GM21737 (cell line): Measurements from ENCODE around the gene MRGPRD.
"Not testable (repeated sequence)": the region's sequence is repeated elsewhere in the genome, so short reads cannot be mapped to it uniquely, and the experiment has no call there.

ENCODE experiments used
- ATAC-seq: cut with Tn5 transposase; IDR thresholded peaks from one replicate; pipeline ENCODE4 v1.9.1; 2021; ENCODE audit warnings: mild to moderate bottlenecking, moderate library complexity; ENCODE audit not compliant: unreplicated experiment

Gene MRGPRD

DNA sequence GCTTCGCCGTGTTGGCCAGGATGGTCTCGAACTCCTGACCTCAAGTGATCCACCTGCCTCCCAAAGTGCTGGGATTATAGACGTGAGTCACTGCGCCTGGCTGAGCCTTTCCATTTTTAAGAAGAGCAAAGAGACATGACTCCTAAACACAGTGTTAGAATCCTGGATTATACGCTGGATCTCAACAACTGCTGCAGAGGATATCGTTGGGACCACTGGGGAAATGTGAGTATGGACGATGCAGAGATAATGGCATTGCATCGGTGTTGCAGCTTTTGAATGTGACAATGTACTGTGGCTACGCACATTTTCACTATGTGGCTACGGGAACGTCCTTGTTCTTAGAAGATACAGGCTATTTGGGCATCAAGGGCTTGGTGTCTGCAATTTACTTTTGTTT, 26.0 kb upstream of the MRGPRD start:
- ATAC-seq, result no peak

DNA sequence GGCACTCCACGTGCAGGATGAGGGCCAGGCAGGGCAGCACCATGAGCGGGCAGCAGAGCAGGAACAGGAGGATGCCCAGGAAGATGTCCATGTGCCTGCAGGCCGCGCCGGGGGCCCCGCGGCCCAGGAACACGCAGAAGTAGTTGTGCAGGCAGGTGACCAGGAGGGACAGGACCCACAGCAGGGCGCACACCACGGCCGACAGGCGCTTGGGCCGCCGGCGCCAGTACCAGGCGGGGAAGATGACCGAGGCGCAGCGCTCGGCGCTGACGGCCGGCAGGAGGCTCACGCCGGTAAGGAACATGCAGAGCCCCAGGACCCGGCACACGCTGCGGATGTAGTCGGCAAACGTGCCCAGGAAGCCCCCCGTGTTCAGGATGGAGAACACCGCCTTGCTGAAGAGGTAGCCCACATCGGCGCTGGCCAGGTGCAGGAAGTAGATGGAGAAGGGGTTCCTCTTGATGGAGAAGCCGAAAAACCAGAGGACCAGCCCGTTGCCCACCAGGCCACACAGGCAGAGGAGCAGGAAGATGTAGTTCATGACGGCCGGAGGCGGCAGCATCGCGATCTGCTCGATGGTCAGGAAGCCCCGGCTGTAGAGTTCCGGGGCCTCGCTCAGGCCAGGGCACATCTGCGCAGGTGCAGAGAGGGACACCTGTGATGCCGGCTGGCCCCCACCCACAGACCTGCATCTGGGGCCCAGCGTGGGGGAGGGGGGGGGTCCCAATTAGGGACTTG, 25.0 kb upstream of the MRGPRD start:
- ATAC-seq, result no peak

DNA sequence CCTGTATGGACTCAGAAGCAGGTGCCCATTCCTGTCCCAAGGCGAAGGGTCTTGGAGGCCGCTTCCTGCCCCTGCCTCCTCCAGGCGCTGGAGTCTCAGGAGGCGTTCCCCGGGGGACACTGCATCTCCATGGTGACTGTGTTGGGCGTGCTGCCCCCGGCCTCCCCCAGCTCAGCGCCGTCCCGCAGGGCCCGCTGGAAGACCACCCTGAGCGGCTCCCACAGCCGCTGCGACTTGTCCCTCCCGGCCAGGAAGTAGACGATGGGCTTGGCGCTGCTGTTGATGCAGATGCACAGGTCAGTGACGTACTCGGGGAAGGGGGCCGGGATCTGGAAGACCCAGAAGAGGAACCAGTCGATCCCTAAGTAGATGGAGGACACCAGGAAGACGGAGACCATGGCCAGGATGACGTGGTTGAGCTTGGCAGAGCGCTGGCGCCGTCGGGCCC, 24.4 kb upstream of the MRGPRD start:
- ATAC-seq, result no peak

DNA sequence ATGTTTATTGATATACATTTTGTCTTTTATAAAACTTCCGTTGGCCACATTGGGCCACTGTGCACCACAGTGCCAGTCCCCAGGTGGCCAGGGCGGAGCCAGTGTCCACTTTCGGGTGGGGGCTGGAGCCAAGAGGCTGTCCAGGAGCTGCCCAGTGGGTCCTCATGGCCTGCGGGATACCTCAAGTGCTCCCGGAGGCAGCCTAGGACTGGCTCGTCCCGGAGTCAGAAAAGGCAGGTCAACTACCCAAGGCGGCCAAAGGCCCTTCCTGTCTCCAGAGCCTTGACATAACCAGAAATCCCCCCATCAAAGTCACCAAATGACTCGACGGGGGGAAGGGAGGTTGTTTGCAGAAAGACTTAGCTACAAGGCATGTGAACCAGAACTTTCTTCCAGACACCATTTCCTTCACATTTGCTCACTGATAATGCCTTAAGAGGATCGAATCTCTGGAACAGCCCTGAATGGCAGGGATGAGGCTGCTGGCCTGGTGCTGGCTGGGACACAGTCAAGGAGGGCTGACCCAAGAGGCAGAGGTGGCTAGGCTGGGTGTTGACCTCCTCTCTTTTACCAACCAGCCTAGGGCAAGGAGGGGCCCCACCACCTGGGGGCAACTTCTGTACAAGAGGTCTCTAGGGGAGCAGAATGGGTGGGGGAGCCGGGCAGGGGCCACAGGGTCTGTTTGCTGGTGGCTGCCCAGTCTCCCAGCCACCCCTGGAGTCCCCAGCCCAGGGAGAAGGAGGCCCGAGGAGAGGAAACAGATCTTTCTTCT, 23.8 kb upstream of the MRGPRD start:
- ATAC-seq, result no peak

DNA sequence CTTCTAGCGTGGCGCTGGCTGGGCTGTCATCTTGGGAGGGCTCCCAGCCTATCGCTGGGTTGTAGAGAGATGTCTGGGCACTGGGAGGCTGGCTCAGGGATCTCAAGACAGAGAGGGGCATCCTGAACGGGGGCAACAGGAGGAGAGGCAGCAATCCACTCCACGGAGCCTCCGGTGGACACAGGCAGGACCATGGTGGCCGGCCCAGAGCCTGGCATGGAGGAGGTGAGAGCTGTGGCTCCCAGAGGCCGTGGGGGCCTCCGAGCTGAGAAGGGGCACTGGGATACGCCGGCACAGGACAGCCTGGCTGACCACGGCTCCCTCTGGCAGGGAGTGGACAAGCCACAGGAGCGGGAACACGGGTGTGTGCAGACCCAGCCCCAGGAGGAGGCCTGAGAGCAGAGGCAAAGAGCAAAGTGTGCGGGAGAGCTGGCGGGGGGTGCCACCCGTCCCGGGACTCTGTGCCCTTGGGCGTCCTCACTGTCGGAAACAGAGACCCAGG, 23.1 kb upstream of the MRGPRD start:
- no peak for ATAC-seq

DNA sequence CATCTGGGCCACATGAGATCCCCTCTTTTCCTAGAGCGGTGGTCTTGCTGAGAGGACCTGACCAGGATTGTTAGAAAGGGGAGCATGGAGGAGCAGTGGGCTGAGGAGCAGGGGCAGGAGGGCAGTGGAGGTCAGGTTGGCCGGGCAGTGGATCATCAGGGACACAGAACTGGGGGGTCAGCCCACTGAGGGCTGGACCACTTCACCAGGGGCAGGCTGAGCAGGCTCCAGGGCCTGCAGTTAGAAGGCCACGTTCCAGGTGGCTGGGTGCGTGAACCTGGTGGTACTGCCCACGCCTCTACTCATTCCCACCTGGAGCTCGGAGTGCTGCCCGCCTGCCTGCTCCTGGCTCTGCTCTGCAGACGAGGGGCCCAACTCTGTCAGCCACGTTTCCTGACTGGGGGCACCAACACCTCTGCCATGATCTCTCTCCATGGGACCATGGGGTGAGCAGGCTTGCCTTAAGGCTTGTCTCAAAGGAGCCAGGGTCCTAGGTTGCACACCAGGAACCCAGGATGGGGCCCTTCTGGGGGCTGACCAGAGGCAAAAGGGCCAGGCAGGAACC, 22.6 kb upstream of the MRGPRD start:
- no peak for ATAC-seq

DNA sequence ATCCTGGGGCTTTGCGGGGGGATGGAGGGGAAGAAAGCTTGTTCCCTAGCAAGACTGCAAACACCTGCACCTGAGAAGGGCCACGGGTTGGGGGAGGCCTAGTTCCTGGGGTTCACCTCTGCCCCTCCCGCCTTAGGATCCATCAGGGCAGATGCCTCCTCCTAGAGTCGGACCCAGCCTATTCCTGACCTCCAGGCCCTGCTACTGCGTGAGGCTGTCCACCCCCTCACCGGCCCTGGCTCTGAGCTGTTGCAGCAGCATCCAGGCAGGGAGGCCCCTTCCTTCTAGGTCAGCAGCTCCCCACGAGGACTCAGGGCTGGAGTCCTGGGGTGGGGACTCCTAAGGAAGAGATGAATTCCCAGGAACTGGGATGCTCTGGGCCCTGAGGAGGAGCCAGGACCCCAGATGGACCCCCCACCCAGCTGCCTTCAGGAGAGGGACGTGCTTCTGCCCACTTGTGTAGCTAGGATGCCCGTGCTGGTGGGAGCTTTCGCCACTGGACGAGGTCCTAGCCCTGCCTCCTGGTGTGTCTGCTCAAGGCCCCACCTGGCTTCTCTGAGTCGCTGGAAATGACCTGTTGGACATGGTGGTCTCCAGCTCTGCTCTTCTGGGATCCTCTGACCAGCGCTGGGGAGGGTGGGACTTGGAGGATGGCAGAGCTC, 21.9 kb upstream of the MRGPRD start:
- no peak for ATAC-seq

DNA sequence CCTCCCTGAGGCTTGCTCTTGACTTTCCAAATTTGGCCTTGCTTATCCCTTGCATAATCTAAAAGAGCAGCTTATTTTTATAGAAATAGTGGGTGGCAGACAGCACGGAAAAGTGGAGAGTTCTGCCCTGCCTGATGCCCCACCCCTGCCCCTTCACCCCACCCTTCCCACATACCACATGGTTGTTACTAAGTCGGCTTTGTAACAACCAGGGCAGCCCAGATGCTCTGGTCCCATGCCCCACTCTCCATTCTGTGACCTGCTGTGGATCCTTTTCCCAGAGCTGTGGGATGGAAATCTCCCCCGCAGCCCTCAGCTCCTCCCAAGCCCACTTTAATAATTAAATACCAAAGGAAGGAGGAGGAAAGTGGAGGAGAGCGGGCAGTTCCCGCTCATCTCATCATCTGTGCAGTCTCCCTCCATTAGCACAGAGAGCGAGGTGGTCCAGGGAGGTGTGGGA, 21.4 kb upstream of the MRGPRD start:
- no peak for ATAC-seq

DNA sequence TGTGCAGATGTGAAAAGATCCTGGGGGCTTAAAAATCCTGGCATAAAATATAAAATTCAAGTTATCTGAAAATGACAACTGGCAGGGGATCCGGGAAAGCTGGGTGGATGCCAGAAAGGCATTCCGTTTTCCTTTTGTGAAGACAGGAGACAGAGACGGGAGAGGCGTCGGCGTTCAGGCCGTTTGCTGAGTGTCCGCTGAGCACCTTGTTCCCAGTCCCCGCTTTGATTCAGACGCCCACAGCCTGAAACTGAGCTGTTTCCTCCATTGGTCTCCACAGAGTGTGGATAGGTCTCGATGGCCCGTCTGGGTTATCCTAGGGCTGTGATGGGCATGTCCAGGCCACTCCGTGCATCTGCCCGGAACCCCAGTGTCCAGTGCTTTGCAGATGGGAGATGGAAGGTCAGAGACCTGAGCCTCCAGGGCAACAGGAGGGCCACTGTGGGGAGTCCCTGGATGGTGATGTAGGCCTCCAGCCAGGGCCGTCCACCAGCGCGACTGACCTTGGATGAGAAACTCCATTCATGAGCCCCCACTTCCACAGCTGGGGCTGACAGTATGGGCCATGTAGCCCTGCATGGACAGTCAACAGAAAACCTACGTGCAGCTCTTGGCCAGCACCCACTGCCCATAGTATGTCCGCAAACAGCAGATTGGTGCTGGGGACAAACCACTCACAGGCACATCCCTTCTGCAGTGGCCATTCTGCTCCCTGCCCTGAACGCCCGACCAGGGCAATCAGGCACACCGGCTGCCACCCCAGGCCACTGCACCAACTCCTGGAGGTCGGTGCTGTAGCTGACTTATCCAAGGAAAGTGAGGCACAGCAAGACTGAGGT, 20.7 kb upstream of the MRGPRD start:
- ATAC-seq, result no peak

DNA sequence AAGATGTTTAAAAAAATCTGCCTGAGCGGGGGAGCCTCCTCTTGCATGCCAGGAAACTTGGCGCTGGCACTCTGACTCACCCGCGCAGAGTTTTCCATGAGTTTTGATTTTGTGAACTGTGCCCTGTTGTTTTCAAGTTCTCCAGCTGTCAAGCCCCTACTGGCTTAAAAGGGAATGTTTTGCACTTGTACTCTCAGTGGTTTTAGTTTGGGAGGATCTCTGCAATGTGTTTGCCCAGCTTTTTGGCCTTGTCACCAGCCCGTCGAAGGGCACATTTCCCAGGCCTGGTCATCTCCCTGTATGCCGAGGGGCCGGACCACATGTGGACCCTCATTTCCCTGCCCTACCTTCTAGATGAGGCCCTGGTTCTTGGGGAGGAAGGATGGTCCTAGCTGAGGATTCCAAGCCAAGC, 20.1 kb upstream of the MRGPRD start:
- ATAC-seq, result no peak

DNA sequence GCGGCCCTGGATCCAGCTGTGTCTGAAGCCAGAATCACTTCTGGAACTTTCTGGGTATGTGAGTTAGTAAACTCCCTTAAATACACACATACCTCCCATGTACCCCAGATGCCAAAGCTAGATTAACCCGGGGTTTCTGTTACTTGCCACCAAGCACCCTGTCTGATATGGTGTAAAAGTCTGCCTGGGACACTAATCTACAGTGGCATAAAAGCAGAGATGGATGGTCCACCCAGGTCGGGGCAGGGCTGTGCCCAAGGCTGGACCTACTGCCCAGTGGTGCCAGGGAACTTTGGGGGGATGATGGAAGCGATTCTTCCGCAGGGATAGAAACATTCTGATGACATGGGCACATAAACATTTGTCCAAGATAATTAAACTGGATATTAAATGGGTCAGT, 19.6 kb upstream of the MRGPRD start:
- no peak for ATAC-seq

DNA sequence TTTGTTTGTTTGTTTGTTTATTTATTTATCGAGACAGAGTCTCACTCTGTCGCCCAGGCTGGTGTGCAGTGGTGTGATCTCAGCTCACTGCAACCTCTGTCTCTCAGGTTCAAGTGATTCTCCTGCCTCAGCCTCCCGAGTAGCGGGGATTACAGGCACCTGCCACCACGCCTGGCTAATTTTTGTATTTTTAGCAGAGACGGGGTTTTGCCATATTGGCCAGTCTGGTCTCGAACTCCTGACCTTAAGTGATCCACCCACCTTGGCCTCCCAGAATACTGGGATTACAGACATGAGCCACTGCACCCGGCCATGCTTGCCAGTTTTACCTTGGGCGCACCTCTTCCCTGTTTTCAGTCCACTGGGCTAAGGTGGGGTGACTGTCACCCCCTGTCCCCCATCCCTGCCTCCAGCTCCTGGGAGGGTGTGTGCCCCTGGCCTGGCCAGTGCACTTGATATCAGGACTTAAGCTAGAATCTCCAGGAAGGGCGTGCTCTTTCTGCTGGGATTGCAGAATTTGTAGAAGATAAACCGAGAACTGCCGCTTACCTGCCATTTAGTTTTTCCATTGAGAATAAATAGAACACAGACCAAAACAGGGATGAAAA, 19.1 kb upstream of the MRGPRD start:
- ATAC-seq, result not testable (repeated sequence)

DNA sequence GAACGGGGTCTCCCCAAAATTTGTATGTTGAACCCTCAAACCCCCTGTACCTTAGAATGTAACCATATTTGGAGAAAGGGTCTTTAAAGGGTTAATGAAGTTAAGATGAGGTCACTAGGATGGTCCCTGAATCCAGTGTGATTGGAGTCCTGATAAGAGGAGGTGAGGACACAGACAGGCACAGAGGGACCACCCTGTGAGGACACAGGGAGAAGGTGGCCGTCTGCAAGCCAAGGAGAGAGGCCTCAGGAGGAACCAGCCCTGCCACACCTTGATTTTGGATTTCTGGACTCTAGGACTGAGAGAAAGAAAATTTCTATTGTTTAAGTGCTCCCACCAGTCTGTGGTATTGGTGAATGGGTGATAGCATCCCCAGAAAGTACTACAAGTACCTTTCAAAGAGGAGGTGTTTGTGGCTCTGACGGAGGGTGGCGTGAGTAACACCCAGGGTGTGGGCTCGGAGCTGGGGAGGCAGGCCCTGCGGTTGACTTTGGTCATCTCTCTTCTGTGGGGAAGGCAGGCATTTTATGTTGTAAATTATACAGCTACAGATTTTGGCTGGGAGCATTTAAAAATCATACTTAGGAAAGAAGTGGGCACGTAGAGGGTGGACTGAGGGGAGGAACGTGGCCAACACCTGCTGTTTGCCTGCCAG, 18.4 kb upstream of the MRGPRD start:
- no peak for ATAC-seq

DNA sequence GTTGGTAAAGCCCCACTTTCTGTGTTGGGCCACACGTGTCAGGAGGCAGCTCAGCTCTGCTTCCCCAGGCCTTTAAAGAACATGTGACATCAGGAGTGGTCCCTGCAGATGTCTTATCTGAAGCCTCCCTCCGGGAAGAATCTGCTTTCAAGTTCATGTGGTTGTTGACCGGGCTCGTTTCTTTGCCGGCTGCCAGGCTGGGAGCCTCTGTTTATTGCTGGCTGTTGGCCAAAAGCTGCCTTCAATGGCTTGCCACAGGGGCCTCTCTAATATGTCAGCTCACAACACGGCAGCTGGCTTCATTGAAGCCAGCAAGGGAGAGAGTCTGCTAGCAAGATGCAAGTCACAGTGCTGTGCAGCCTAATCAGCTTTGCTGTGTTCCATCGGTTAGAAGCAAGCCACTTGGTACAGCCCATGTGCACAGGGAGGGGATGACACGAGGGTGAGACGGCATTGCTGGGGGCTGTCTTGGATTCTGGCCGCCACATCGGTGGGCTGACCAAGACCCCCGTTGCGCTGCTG, 17.7 kb upstream of the MRGPRD start:
- no peak for ATAC-seq

DNA sequence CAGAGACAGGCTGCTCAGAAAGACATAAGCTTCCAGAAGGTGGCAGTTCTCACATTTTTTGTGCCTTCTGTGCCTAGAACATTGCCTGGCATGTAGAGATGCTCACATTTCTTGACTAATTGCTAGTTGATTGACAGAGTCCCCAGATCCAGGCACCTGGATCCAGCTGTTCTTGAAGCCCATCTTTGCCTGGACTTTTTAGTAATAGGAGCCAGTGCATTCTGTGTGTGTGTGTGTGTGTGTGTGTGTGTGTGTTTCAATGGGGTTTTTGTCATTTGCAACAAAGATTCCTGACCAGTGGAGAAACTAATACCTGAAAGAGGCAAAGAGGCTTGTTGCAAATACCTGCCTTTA, 17.2 kb upstream of the MRGPRD start:
- ATAC-seq, result no peak

DNA sequence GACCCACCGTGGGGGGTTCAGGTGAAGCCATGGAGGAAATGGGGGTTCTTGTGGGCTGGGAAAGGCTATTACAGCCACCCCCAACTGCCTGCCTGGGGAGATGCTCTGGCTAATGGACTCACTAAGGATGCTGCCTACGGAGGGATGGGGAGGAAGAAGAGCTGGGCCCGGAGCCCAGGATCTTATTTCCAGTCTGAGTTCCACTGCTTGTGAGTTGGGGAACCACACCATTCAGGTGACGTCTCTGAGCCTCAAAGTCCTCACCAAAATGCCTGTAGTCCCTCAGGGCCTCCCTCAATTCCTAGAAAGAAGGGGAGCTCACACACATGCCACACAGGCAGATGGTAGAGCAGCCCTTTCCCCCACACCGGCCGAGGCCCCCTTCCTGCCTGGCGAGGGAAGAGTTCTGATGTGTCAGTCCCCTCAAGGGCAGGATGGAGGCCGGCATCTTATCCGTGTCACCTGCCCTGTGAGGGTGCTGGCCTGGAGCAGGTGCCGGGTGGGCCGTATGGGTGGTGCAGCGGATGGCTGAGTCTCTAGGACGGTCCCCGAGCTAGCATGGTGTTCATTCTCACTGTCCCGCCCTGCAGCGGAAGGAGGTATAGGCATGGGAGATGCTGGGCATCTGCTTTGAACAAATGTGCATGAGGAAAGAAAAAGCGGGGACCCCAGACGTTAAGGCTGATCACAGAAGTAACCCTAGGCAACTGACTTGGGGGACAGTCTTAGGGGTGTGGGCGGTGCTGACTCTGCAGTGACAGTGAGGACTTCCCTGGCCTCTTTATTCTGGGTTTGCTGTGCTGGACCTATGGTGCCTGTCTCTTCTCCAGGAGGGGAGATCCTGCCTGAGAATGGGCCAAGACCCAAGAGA, 16.6 kb upstream of the MRGPRD start:
- ATAC-seq, result no peak

DNA sequence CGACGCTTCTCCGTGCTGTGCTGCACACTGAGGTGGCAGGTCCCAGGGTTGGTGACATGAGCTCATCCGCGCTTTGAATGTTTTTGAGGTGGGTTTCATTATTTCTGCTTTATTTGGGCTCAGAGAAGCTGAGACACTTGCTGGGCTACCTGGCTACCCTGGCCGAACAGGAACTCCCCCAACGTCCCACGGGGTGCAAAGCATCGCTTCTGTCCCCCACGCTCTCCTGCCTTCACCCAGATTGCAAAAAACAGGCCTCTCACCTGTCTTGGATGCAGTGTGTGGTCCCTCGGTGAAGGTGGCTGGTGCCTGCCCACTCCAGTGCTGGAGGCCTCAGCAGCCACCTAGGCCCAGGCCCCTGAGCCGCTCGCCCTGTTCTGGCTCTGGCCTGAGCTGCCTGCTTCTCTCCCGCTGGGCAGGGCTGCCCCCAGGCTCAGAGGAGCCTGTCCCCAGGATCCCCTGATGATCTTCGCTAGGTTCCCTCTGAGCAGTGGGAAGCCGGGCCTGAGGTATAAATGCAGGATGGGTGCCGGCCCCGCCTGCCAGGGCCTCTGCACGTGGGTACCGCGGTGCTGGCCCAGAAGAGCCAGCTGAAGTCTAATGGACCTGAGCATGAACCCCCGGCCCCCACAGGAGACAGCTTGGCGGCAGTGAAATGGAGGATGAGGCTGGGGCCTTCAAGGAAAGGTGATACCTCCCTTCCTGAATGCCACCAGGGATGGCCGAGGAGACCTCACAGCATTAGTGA, 15.8 kb upstream of the MRGPRD start:
- no peak for ATAC-seq

DNA sequence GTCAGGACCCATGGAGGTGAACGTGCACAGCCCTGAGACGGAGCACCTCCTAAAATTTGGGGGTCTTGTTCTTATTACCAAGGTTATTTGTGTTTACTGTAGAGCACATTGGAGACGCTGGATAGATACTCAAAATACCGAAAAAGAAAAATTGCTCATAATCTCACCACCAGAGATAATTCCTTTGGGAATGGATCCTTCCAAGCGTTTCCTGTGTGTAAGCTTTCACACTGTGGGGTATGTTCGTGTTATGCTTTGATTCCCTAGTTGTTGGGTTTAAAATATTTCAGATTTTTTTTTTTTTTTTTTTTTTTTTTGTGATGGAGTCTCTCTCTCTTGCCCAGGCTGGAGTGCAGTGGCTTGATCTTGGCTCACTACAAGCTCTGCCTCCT, 14.1 kb upstream of the MRGPRD start:
- ATAC-seq, result no peak
